GM12873 (cell line): Measurements from ENCODE around the gene C1D.

Experiments used
- CTCF ChIP-seq: IDR thresholded peaks from 2 replicates; pipeline ENCODE4 v1.5.1; 2012; ENCODE audit warnings: low read depth, mild to moderate bottlenecking, moderate library complexity, low read length, control low read depth; ENCODE audit not compliant: insufficient read depth; ENCODE audit errors: missing control alignments

The C1D gene

GRCh38 chr2:68043032-68043431, 19.8 kb downstream of the C1D start:
- TF ChIP-seq CTCF: no peak

- TF ChIP-seq CTCF: no peak
These were observed 21.0 kb downstream of the C1D start for GRCh38 chr2:68041704-68042245.

GRCh38 chr2:68040078-68040477, 22.7 kb downstream of the C1D start:
- TF ChIP-seq CTCF: no peak

GRCh38 chr2:68039317-68039716, 23.5 kb downstream of the C1D start:
- no peak for TF ChIP-seq CTCF

- TF ChIP-seq CTCF: no peak
These were observed 30.1 kb downstream of the C1D start for GRCh38 chr2:68032702-68033101.

GRCh38 chr2:68031542-68032160, 31.2 kb downstream of the C1D start:
- TF ChIP-seq CTCF: peak; percentile 53

GRCh38 chr2:68031043-68031442, 31.8 kb downstream of the C1D start:
- no peak for TF ChIP-seq CTCF
